HUES64 (cell line): Measurements from ENCODE around the gene MED9.
A peak's percentile ranks its signal among the peaks of the same experiment; 100 is the strongest.

Experiments used
- H3K27ac ChIP-seq: 2 replicates; pipeline ENCODE4 v1.7.0; 2013; ENCODE audit warnings: low read depth, low read length, inconsistent platforms
- H3K27me3 ChIP-seq: 2 replicates; pipeline ENCODE4 v1.6.1; 2013; ENCODE audit warnings: mild to moderate bottlenecking, low read length; ENCODE audit not compliant: insufficient read depth
- H3K36me3 ChIP-seq: 2 replicates; pipeline ENCODE4 v1.6.1; 2013; ENCODE audit warnings: mild to moderate bottlenecking, low read length; ENCODE audit not compliant: insufficient read depth
- H3K4me1 ChIP-seq: 2 replicates; pipeline ENCODE4 v1.6.1; 2013; ENCODE audit warnings: mild to moderate bottlenecking, low read length, moderate library complexity; ENCODE audit not compliant: insufficient read depth
- H3K4me3 ChIP-seq: 2 replicates; pipeline ENCODE4 v1.5.1; 2013; ENCODE audit warnings: mild to moderate bottlenecking, low read length, moderate library complexity
- H3K9ac ChIP-seq: 2 replicates; pipeline ENCODE4 v1.6.1; 2013; ENCODE audit warnings: mild to moderate bottlenecking, low read depth, low read length
- H3K9me3 ChIP-seq: 2 replicates; pipeline ENCODE4 v1.6.1; 2013; ENCODE audit warnings: low read depth, low read length; ENCODE audit not compliant: insufficient read depth
- WGBS: fragments of 150-250, 120-280 bp; methylation state at CpG from one replicate; pipeline ENCODE4 v1.1.7; 2013; ENCODE audit warnings: missing lambda C conversion rate; 5-methylcytosine and 5-hydroxymethylcytosine counted together

The MED9 gene

DNA sequence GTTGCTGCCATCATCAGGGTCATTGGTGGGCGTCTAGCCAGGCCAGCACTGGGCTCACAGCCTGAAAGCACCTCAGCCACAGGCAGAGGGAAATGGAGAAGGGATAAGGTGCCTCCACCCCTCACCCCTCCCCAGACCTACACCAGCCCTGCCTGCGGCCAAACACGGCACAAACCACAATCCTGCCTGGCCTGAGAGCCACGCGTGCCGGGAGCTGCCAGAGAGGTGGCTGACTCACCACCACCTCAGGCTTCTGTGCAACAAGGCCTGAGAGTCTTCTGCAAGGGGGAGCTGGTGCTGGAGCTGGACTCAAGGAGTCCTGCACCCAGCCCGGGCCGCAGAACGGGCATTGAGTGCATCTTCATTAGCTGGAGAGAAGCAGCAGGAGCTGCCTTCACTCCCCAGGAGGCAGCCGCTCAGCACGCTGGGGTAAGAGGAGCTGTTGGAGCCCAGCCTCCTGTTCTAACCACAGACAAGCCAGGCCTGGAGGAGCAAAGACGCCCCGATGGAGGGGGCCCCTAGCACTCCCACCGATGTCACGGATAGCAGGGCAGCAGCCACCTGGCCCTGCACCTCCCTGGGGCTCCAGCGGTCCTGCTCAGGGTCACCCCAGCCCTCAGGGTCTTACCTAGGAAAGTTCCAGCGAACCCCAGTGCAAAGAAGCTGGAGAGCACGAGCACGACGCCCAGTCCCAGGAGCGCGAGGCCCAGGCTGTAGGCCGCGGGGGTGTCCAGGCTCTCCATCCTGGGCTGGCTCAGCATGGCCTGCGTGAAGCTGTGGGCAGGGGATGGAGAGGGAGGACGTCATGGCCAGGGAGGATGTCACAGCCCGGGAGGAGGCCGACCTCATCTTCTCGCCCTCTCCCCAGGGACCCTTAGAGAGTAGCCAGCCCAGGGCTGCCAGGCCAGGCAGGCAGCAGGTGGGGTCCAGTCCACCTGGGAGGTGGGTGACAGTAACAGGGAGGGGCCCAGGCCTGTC is 35.4 kb downstream of the MED9 start:
- Histone ChIP-seq H3K27ac (no peak overlapping the region), H3K9ac (no peak overlapping the region), H3K4me3 (no peak overlapping the region), H3K9me3 (no peaks in the 10 kb centered on the region), H3K4me1 (peaks cover 14% of the 10 kb centered on the region), H3K27me3 (no peaks in the 10 kb centered on the region), H3K36me3 (no peaks in the 10 kb centered on the region)
- WGBS, result 88% methylated on average over 29 of the region's 29 CpGs

DNA sequence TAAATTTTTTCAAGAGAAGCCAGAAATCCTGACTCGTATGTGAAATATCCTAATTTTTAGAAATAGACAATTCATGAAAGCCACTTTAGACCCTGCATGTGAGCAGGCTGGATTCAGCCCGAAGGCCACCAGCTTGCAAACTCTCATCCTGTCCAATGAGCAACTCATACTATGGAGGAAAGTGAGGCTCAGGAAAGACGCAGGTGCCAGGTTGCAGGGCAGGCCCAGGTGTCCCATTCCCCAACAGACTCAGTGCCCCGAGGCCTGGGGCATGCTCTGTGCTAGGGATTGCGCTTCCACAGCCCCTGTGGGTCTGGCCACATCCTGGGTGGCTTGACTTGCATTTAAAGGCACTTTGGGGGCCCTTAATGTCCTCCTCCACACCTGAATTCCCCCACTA is 36.1 kb downstream of the MED9 start:
- Histone ChIP-seq H3K27ac (no peak overlapping the region), H3K4me1 (peaks cover 14% of the 10 kb centered on the region), H3K9ac (no peak overlapping the region), H3K9me3 (no peaks in the 10 kb centered on the region), H3K4me3 (no peak overlapping the region), H3K36me3 (no peaks in the 10 kb centered on the region), H3K27me3 (no peaks in the 10 kb centered on the region)
- 96% methylated on average over 5 of the region's 5 CpGs for WGBS

DNA sequence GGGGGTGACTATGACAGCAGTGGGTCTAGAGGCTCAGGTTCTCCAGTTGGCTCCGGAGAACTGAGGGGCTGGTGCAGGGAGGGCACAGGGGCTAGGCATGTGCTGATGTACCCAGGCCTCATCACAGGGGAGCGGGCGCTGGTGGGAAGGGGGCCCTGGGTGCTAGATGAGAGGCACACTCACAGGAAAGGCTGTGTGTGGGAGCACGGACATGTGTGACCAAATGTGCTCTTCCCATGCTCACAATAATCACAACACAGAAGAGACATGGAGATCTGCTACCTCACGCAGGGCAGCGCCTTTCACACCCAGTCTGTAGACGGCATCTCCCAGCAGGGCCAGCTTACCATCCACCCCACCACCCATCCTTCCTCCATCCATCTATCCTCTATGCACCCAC is 36.8 kb downstream of the MED9 start:
- WGBS, result 90% methylated on average over 7 of the region's 7 CpGs
- peaks cover 14% of the 10 kb centered on the region for H3K4me1 ChIP-seq
- H3K9me3 ChIP-seq, result no peaks in the 10 kb centered on the region
- H3K9ac ChIP-seq, result no peak overlapping the region
- H3K4me3 ChIP-seq, result no peak overlapping the region
- H3K36me3 ChIP-seq, result no peaks in the 10 kb centered on the region
- no peaks in the 10 kb centered on the region for H3K27me3 ChIP-seq
- H3K27ac ChIP-seq, result no peak overlapping the region

GRCh38 chr17:17514361-17514992 is 37.7 kb downstream of the MED9 start:
- Histone ChIP-seq H3K27ac (peak overlapping the region; percentile 0; the same call in 1 of the 2 replicates), H3K27me3 (no peaks in the 10 kb centered on the region), H3K9me3 (no peaks in the 10 kb centered on the region), H3K9ac (0 out of 2 replicates have a peak overlapping the region, but pooled peaks have one; percentile 15), H3K4me3 (no peak overlapping the region), H3K36me3 (no peaks in the 10 kb centered on the region), H3K4me1 (peaks cover 14% of the 10 kb centered on the region)
- 86% methylated on average over 16 of the region's 16 CpGs for WGBS

- Histone ChIP-seq H3K36me3 (no peaks in the 10 kb centered on the region), H3K4me1 (peaks cover 14% of the 10 kb centered on the region), H3K27me3 (no peaks in the 10 kb centered on the region), H3K27ac (peak overlapping the region; percentile 0; the same call in 1 of the 2 replicates), H3K4me3 (no peak overlapping the region), H3K9me3 (no peaks in the 10 kb centered on the region), H3K9ac (0 out of 2 replicates have a peak overlapping the region, but pooled peaks have one; percentile 15)
- 56% methylated on average over 21 of the region's 21 CpGs for WGBS
Measured at GRCh38 chr17:17514993-17515933, 38.5 kb downstream of the MED9 start.

DNA sequence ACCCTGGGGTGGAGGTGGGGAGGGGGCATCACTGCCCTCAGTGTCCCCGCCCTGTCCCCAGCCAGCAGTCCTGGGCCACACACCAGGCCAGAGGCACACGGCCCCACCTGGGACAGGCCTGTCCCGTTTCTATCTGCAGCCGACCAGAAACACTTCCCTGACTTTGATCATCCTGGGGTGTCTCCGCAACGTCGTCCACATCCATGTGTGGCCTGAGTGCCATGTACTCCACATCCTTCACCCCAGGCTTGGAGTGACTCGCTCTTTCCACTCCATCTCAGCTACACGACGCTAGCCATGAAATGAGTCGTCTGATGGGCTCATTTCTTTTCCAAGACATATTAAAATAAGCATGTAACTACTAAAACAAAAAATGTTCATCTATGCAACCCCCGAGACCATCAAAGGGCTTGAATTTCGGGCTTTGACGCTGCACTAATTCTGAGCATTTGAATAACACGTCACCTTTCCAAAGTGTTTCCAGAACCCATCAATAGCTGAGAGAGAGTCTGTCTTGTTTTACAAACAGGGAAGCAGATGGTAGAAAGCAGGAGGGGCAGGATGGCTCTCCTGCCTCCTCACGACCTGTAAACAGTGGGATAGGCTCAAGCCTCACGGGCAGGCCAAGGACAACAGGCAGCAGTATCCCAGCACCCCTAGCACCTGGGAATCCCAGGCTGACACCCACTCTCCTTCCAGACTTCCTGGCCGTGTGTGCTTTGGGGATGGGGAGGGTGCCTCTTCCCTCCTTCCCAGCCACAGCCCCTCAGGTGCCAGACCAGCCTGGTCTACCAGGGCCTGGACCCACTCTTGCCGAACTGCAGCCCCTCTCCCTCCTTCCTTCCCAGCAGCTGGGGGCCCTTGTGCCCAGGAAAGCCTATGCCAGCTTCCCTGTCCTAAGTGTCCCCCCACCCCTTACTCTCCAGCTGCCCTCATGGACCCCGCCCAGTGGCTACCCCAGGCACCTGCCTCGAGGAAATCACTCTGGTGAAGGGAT is 39.4 kb downstream of the MED9 start:
- Histone ChIP-seq H3K27ac (no peak overlapping the region), H3K4me1 (peaks cover 14% of the 10 kb centered on the region), H3K27me3 (no peaks in the 10 kb centered on the region), H3K4me3 (no peak overlapping the region), H3K9ac (no peak overlapping the region), H3K9me3 (no peaks in the 10 kb centered on the region), H3K36me3 (no peaks in the 10 kb centered on the region)
- 87% methylated on average over 21 of the region's 21 CpGs for WGBS

DNA sequence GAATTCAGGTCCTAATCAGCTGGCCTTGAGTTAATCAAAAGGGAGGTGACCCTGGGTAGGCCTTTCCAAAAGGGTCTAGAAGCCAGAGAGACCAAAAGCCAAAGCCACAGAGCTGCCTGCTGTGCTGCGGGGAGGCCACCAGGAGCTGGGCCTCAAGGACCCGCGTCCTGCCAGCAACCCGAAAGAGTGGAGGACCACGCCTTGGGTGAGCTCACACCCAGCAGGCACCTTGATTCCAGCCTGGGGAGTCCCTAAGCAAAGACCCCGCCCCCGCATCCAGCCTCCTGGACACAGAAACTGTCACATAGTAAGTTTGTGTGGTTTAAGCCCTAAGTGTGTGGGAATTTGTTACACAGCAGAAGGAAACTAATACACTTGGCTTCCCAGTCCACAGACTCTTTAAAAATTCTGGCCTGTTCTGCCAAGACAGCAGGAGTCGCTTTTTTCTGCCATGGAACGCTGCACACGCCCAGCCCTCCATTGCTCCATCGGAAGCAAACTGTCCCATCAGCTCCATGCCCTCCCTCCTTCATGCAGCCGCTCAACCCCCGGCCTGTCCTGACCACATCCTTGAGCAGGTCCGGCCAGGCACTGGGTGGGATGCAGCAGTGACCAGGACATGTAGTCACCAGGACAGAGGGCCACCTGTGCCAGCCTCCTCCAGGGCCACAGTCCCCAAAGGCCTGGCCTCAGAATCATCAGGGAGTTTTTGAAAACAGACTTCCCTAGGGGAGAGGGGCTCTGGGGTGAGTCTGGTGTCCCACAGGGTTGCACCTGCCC is 40.3 kb downstream of the MED9 start:
- H3K27ac ChIP-seq, result no peak overlapping the region
- WGBS, result 89% methylated on average over 14 of the region's 14 CpGs
- no peak overlapping the region for H3K9ac ChIP-seq
- peaks cover 14% of the 10 kb centered on the region for H3K4me1 ChIP-seq
- no peak overlapping the region for H3K4me3 ChIP-seq
- no peaks in the 10 kb centered on the region for H3K9me3 ChIP-seq
- H3K27me3 ChIP-seq, result no peaks in the 10 kb centered on the region
- H3K36me3 ChIP-seq, result no peaks in the 10 kb centered on the region

- no peaks in the 10 kb centered on the region for H3K36me3 ChIP-seq
- no peaks in the 10 kb centered on the region for H3K27me3 ChIP-seq
- H3K27ac ChIP-seq, result no peak overlapping the region
- H3K4me3 ChIP-seq, result no peak overlapping the region
- H3K4me1 ChIP-seq, result peaks cover 18% of the 10 kb centered on the region
- H3K9me3 ChIP-seq, result no peaks in the 10 kb centered on the region
- whole genome bisulfite sequencing, result 84% methylated on average over 15 of the region's 15 CpGs
- no peak overlapping the region for H3K9ac ChIP-seq
Measured at GRCh38 chr17:17518014-17518413, 41.2 kb downstream of the MED9 start.

DNA sequence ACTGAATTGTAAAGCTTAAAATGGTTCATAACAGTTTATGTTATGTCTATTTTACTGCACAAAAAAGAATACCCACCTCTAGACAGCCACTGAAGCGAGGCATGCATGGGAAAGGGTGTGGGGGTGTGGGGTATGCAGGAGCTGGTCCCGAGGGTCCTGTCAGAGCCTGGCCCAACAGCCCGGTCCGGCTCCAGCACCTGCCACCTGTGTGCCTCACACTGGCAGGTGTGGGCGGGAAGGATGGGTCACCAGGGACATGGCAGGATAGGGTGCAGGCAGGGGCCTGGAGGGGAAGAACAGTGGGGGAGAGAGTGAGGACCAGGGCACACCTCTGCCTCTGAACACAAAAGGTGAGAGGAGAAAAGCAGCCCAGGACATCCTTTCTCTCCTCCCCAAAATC is 42.2 kb downstream of the MED9 start:
- no peaks in the 10 kb centered on the region for H3K36me3 ChIP-seq
- peaks cover 23% of the 10 kb centered on the region for H3K4me1 ChIP-seq
- H3K9me3 ChIP-seq, result no peaks in the 10 kb centered on the region
- no peak overlapping the region for H3K4me3 ChIP-seq
- H3K27me3 ChIP-seq, result no peaks in the 10 kb centered on the region
- 94% methylated on average over 5 of the region's 5 CpGs for WGBS
- H3K27ac ChIP-seq, result no peak overlapping the region
- H3K9ac ChIP-seq, result no peak overlapping the region
